ENCODE measurements around the gene ZNF385A. TPM values are rescaled to one million over a fixed set of nuclear protein-coding genes. Genes with fewer than 3 reads are reported as not detected.
"Not testable (repeated sequence)": the region's sequence is repeated elsewhere in the genome, so short reads cannot be mapped to it uniquely, and the experiment has no call there.

Gene ZNF385A
- total RNA-seq, 1 donor from 2014 or later, result 24.4 TPM

- Histone ChIP-seq H3K9me3 (ENCODE audit: insufficient read depth, low read depth, low read length) (no peaks in the 10 kb centered on the region), H3K9ac (ENCODE audit: low read length) (no peak overlapping the region), H3K36me3 (ENCODE audit: insufficient read depth, low read length) (no peaks in the 10 kb centered on the region), H3K27ac (ENCODE audit: low read depth, low read length) (no peak overlapping the region), H3K4me3 (ENCODE audit: insufficient read depth, low read depth, low read length) (no peak overlapping the region), H3K4me2 (ENCODE audit: low read length) (peak overlapping the region; percentile 45), H4K20me1 (ENCODE audit: insufficient read depth, low read length) (peaks cover 16% of the 10 kb centered on the region), H3K27me3 (ENCODE audit: insufficient read depth, low read length) (no peaks in the 10 kb centered on the region), H3K4me1 (ENCODE audit: insufficient read depth, low read length) (peaks cover 22% of the 10 kb centered on the region), H3K79me2 (ENCODE audit: insufficient read depth, low read length) (peaks cover 87% of the 10 kb centered on the region), H2AFZ (ENCODE audit: low read depth, low read length) (no peak overlapping the region)
- Mint-ChIP-seq H3K27me3 (ENCODE audit: low read depth, unreplicated experiment) (no peaks in the 10 kb centered on the region), H3K4me1 (ENCODE audit: low read depth, unreplicated experiment) (peaks cover 28% of the 10 kb centered on the region), H3K27ac (ENCODE audit: unreplicated experiment) (no peak overlapping the region), H3K4me3 (ENCODE audit: unreplicated experiment) (no peak overlapping the region), H3K36me3 (ENCODE audit: low read depth, unreplicated experiment) (peaks cover 2% of the 10 kb centered on the region), H3K9me3 (ENCODE audit: unreplicated experiment) (no peaks in the 10 kb centered on the region)
- FAIRE-seq (no peak), DNase-seq (ENCODE audit: low read depth) (no peak)
- TF ChIP-seq CTCF (IDR thresholded peaks at IDR 0.05; ENCODE audit: insufficient read depth, low read depth, low read length) (no peak), EZH2 (IDR thresholded peaks at IDR 0.05; ENCODE audit: insufficient read depth, low read length) (no peak)
Measured at GRCh38 chr12:54330442-54330841, 54.1 kb downstream of the ZNF385A start.

- Histone ChIP-seq H4K20me1 (ENCODE audit: insufficient read depth, low read length) (peaks cover 9% of the 10 kb centered on the region), H3K36me3 (ENCODE audit: insufficient read depth, low read length) (no peaks in the 10 kb centered on the region), H3K27me3 (ENCODE audit: insufficient read depth, low read length) (no peaks in the 10 kb centered on the region), H3K4me3 (ENCODE audit: insufficient read depth, low read depth, low read length) (no peak overlapping the region), H3K27ac (ENCODE audit: low read depth, low read length) (no peak overlapping the region), H3K9me3 (ENCODE audit: insufficient read depth, low read depth, low read length) (no peaks in the 10 kb centered on the region), H2AFZ (ENCODE audit: low read depth, low read length) (no peak overlapping the region), H3K4me1 (ENCODE audit: insufficient read depth, low read length) (peaks cover 22% of the 10 kb centered on the region), H3K79me2 (ENCODE audit: insufficient read depth, low read length) (peaks cover 86% of the 10 kb centered on the region), H3K4me2 (ENCODE audit: low read length) (peak overlapping the region; percentile 45), H3K9ac (ENCODE audit: low read length) (no peak overlapping the region)
- Mint-ChIP-seq H3K36me3 (ENCODE audit: low read depth, unreplicated experiment) (peaks cover 5% of the 10 kb centered on the region), H3K4me1 (ENCODE audit: low read depth, unreplicated experiment) (peaks cover 28% of the 10 kb centered on the region), H3K27me3 (ENCODE audit: low read depth, unreplicated experiment) (no peaks in the 10 kb centered on the region), H3K27ac (ENCODE audit: unreplicated experiment) (no peak overlapping the region), H3K9me3 (ENCODE audit: unreplicated experiment) (no peaks in the 10 kb centered on the region), H3K4me3 (ENCODE audit: unreplicated experiment) (no peak overlapping the region)
- FAIRE-seq, result no peak
- TF ChIP-seq CTCF (IDR thresholded peaks at IDR 0.05; ENCODE audit: insufficient read depth, low read depth, low read length) (no peak), EZH2 (IDR thresholded peaks at IDR 0.05; ENCODE audit: insufficient read depth, low read length) (no peak)
- DNase-seq (ENCODE audit: low read depth), result no peak
Measured at GRCh38 chr12:54329759-54330158, 54.8 kb downstream of the ZNF385A start.

- Mint-ChIP-seq H3K36me3 (ENCODE audit: low read depth, unreplicated experiment) (peaks cover 5% of the 10 kb centered on the region), H3K27me3 (ENCODE audit: low read depth, unreplicated experiment) (no peaks in the 10 kb centered on the region), H3K4me1 (ENCODE audit: low read depth, unreplicated experiment) (peaks cover 28% of the 10 kb centered on the region), H3K27ac (ENCODE audit: unreplicated experiment) (peak overlapping the region; percentile 3), H3K9me3 (ENCODE audit: unreplicated experiment) (no peaks in the 10 kb centered on the region), H3K4me3 (ENCODE audit: unreplicated experiment) (peak overlapping the region; percentile 16)
- no peak for DNase-seq (ENCODE audit: low read depth)
- Histone ChIP-seq H4K20me1 (ENCODE audit: insufficient read depth, low read length) (peaks cover 8% of the 10 kb centered on the region), H3K4me2 (ENCODE audit: low read length) (peak overlapping the region; percentile 45), H3K79me2 (ENCODE audit: insufficient read depth, low read length) (peaks cover 78% of the 10 kb centered on the region), H3K27ac (ENCODE audit: low read depth, low read length) (no peak overlapping the region), H3K9ac (ENCODE audit: low read length) (no peak overlapping the region), H2AFZ (ENCODE audit: low read depth, low read length) (no peak overlapping the region), H3K36me3 (ENCODE audit: insufficient read depth, low read length) (no peaks in the 10 kb centered on the region), H3K9me3 (ENCODE audit: insufficient read depth, low read depth, low read length) (no peaks in the 10 kb centered on the region), H3K4me3 (ENCODE audit: insufficient read depth, low read depth, low read length) (no peak overlapping the region), H3K4me1 (ENCODE audit: insufficient read depth, low read length) (peaks cover 22% of the 10 kb centered on the region), H3K27me3 (ENCODE audit: insufficient read depth, low read length) (no peaks in the 10 kb centered on the region)
- FAIRE-seq, result no peak
- TF ChIP-seq EZH2 (IDR thresholded peaks at IDR 0.05; ENCODE audit: insufficient read depth, low read length) (no peak), CTCF (IDR thresholded peaks at IDR 0.05; ENCODE audit: insufficient read depth, low read depth, low read length) (no peak)
Measured at GRCh38 chr12:54328595-54329337, 55.8 kb downstream of the ZNF385A start.

- H3K9me3 ChIP-seq (ENCODE audit: insufficient read depth, low read depth, low read length); H4K20me1 ChIP-seq (ENCODE audit: insufficient read depth, low read length); H3K27me3 ChIP-seq (ENCODE audit: insufficient read depth, low read length); H3K27me3 Mint-ChIP-seq (ENCODE audit: low read depth, unreplicated experiment); H3K36me3 Mint-ChIP-seq (ENCODE audit: low read depth, unreplicated experiment); FAIRE-seq; H3K36me3 ChIP-seq (ENCODE audit: insufficient read depth, low read length); H3K9me3 Mint-ChIP-seq (ENCODE audit: unreplicated experiment); DNase-seq (ENCODE audit: low read depth): not testable (repeated sequence)
- H3K4me1 Mint-ChIP-seq (ENCODE audit: low read depth, unreplicated experiment), result peaks cover 20% of the 10 kb centered on the region
- peak overlapping the region; percentile 38 for H2AFZ ChIP-seq (ENCODE audit: low read depth, low read length)
- H3K9ac ChIP-seq (ENCODE audit: low read length), result peak overlapping the region; percentile 99
- H3K27ac ChIP-seq (ENCODE audit: low read depth, low read length), result peak overlapping the region; percentile 97
- H3K4me1 ChIP-seq (ENCODE audit: insufficient read depth, low read length), result peaks cover 19% of the 10 kb centered on the region
- H3K27ac Mint-ChIP-seq (ENCODE audit: unreplicated experiment), result peak overlapping the region; percentile 100
- H3K4me3 Mint-ChIP-seq (ENCODE audit: unreplicated experiment), result peak overlapping the region; percentile 99
- peak overlapping the region; percentile 94 for H3K4me3 ChIP-seq (ENCODE audit: insufficient read depth, low read depth, low read length)
- H3K79me2 ChIP-seq (ENCODE audit: insufficient read depth, low read length), result peaks cover 48% of the 10 kb centered on the region
- H3K4me2 ChIP-seq (ENCODE audit: low read length), result peak overlapping the region; percentile 90
Measured at GRCh38 chr12:54325442-54326109, 59.0 kb downstream of the ZNF385A start.
